Natural killer cell (primary cell): Measurements from ENCODE around the gene SPTLC3. TPM values are rescaled to one million over a fixed set of nuclear protein-coding genes. Genes with fewer than 3 reads are reported as not detected.

Experiments
- ATAC-seq, 3 donors: fragments of 150-1000 bp in 2 of 3; fragments of 200-7000 bp in 1 of 3; cut with Tn5 transposase; 1 replicate in 1 of 3; 2 replicates in 2 of 3; pipeline ENCODE4 v1.10.0; 2021; ENCODE audit warnings: mild to moderate bottlenecking in 2 of 3, moderate library complexity in 2 of 3
- DNase-seq, 2 donors: peaks; one replicate each; pipeline versions ENCODE4 v3.0.0 to v3.0.0-alpha.2; 2013 to 2021; ENCODE audit warnings: mixed read lengths in 1 of 2
- H3K27ac ChIP-seq: one replicate; pipeline ENCODE4 v1.5.1; 2013; ENCODE audit warnings: mild to moderate bottlenecking, low read length
- H3K27me3 ChIP-seq: one replicate; pipeline ENCODE4 v1.6.1; 2013; ENCODE audit warnings: low read length; ENCODE audit not compliant: control insufficient read depth, insufficient read depth
- H3K36me3 ChIP-seq: one replicate; pipeline ENCODE4 v1.6.1; 2013; ENCODE audit warnings: low read length; ENCODE audit not compliant: control insufficient read depth, insufficient read depth
- H3K4me1 ChIP-seq: one replicate; pipeline ENCODE4 v1.6.1; 2013; ENCODE audit warnings: low read length; ENCODE audit not compliant: control insufficient read depth, insufficient read depth
- H3K4me3 ChIP-seq: one replicate; pipeline ENCODE4 v1.5.1; 2013; ENCODE audit warnings: low read length
- H3K9me3 ChIP-seq: one replicate; pipeline ENCODE4 v1.6.1; 2013; ENCODE audit warnings: low read length; ENCODE audit not compliant: control insufficient read depth, insufficient read depth
- H3K27ac Mint-ChIP-seq, 2 donors: one replicate each; pipeline ENCODE4 v1.8.0; 2022; ENCODE audit warnings: mild to moderate bottlenecking in 2 of 2, mixed read lengths in 2 of 2, moderate library complexity in 1 of 2
- H3K27me3 Mint-ChIP-seq, 2 donors: one replicate each; pipeline ENCODE4 v1.8.0; 2022; ENCODE audit warnings: low read depth in 2 of 2, mixed read lengths in 2 of 2
- H3K36me3 Mint-ChIP-seq: one replicate; pipeline ENCODE4 v1.8.0; 2022; ENCODE audit warnings: mixed read lengths
- H3K4me1 Mint-ChIP-seq, 2 donors: one replicate each; pipeline ENCODE4 v1.8.0; 2022; ENCODE audit warnings: mixed read lengths in 2 of 2
- H3K4me3 Mint-ChIP-seq: one replicate; pipeline ENCODE4 v1.8.0; 2022; ENCODE audit warnings: mild to moderate bottlenecking, moderate library complexity, mixed read lengths
- H3K9me3 Mint-ChIP-seq, 2 donors: one replicate each; pipeline ENCODE4 v1.8.0; 2022; ENCODE audit warnings: mixed read lengths in 2 of 2
- WGBS: methylation state at CpG from one replicate; pipeline ENCODE4 v1.1.7; 2013; ENCODE audit warnings: missing lambda C conversion rate; ENCODE audit not compliant: insufficient coverage; 5-methylcytosine and 5-hydroxymethylcytosine counted together
- intact Hi-C: fragments of 100-400 bp; cut with micrococcal nuclease; formaldehyde crosslinking; loops from one replicate; pipeline ENCODE4 v1.14.2; 2022
- total RNA-seq, 4 donors: library from RNA; stranded (reverse); fragments of 120-200 nt in 1 of 4; gene quantifications; one replicate each; pipeline versions ENCODE4 v1.2.3 to v1.2.4, GENCODE V29; 2013 to 2022
- TF ChIP-seq, protein P1 (sequence below): fragments of 200-600 bp; IDR thresholded peaks from one replicate; pipeline ENCODE4 v1.8.0; 2022; ENCODE audit warnings: antibody characterized with exemption

Gene SPTLC3
- total RNA-seq, 3 donors from 2014 or later (not counting 1 experiment from before 2014, with no cell fraction given), result 1.5 to 4.6 (median 1.9) TPM

DNA sequence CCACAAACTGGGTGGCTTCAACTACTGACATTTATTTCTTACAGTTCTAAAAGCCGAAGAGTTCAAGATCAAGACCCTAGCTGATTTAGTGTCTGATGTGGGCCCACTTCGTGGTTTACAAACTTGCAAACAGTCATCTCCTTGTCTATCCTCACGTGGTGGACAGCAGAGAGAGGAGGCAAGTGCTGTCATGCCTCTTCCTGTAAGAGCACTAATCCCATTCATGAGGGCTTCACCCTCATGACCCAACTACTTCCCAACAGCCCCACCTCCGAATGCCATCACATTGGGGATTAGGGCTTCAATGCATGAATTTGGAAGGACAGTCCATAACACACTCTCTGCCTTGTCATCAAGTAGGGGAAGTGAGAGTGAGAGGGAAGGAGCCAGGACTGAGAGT is 196.7 kb downstream of the SPTLC3 start:
- intact Hi-C loops, result no loop called here
- H3K4me3 ChIP-seq, result no peak overlapping the region
- no peak for DNase-seq
- no peak overlapping the region for H3K4me3 Mint-ChIP-seq
- no peaks in the 10 kb centered on the region for H3K9me3 Mint-ChIP-seq
- ATAC-seq, result no peak
- no peaks in the 10 kb centered on the region for H3K9me3 ChIP-seq
- no peaks in the 10 kb centered on the region for H3K27me3 ChIP-seq
- H3K4me1 ChIP-seq, result no peaks in the 10 kb centered on the region
- no peaks in the 10 kb centered on the region for H3K36me3 Mint-ChIP-seq
- H3K27me3 Mint-ChIP-seq, result peaks cover 8 to 10% of the 10 kb centered on the region in 2 donors
- no peaks in the 10 kb centered on the region for H3K36me3 ChIP-seq
- 47% methylated on average over 4 of the region's 4 CpGs for WGBS
- no peak overlapping the region for H3K27ac Mint-ChIP-seq
- H3K4me1 Mint-ChIP-seq, result peaks cover 0 to 4% of the 10 kb centered on the region in 2 donors
- no peak overlapping the region for H3K27ac ChIP-seq
- TF ChIP-seq, protein P1, sequence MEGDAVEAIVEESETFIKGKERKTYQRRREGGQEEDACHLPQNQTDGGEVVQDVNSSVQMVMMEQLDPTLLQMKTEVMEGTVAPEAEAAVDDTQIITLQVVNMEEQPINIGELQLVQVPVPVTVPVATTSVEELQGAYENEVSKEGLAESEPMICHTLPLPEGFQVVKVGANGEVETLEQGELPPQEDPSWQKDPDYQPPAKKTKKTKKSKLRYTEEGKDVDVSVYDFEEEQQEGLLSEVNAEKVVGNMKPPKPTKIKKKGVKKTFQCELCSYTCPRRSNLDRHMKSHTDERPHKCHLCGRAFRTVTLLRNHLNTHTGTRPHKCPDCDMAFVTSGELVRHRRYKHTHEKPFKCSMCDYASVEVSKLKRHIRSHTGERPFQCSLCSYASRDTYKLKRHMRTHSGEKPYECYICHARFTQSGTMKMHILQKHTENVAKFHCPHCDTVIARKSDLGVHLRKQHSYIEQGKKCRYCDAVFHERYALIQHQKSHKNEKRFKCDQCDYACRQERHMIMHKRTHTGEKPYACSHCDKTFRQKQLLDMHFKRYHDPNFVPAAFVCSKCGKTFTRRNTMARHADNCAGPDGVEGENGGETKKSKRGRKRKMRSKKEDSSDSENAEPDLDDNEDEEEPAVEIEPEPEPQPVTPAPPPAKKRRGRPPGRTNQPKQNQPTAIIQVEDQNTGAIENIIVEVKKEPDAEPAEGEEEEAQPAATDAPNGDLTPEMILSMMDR, result no peak

DNA sequence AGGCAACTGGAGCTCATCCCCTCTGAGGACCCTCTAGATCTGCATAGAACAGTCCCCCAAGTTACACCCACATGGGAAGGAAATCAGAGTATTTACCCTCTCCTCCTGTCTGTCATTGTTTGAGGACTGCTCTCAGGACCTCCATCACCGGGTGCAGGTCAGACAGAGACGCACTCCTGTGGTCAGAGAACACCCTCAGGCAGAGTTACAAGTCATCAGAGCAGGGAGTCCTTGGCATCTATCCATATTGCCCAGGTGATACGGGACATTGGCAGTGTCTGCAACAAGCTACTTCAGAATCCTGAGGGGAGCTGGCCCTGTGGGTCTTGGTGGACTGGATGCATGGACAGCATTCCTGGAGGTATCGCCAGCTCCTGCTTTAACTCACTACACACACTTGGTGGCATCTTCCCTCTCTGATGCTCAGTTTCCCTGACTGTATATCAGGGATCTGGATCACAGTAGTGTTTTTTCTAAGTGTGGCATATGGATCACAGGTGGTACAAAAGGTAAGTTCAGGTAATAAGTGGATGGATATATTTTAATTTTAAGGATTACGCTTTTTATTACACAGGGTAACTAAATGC is 197.2 kb downstream of the SPTLC3 start:
- H3K27ac Mint-ChIP-seq, result no peak overlapping the region
- H3K9me3 ChIP-seq, result no peaks in the 10 kb centered on the region
- ATAC-seq, result no peak
- WGBS, result 81% methylated on average over 3 of the region's 5 CpGs
- no peak for DNase-seq
- H3K4me3 ChIP-seq, result no peak overlapping the region
- H3K4me3 Mint-ChIP-seq, result no peak overlapping the region
- H3K36me3 ChIP-seq, result no peaks in the 10 kb centered on the region
- H3K9me3 Mint-ChIP-seq, result no peaks in the 10 kb centered on the region
- TF ChIP-seq, protein P1, result no peak
- H3K27me3 ChIP-seq, result no peaks in the 10 kb centered on the region
- H3K27me3 Mint-ChIP-seq, result peaks cover 6 to 10% of the 10 kb centered on the region in 2 donors
- intact Hi-C loops, result no loop called here
- H3K4me1 ChIP-seq, result no peaks in the 10 kb centered on the region
- peaks cover 0 to 1% of the 10 kb centered on the region in 2 donors for H3K4me1 Mint-ChIP-seq
- no peak overlapping the region for H3K27ac ChIP-seq
- H3K36me3 Mint-ChIP-seq, result no peaks in the 10 kb centered on the region

DNA sequence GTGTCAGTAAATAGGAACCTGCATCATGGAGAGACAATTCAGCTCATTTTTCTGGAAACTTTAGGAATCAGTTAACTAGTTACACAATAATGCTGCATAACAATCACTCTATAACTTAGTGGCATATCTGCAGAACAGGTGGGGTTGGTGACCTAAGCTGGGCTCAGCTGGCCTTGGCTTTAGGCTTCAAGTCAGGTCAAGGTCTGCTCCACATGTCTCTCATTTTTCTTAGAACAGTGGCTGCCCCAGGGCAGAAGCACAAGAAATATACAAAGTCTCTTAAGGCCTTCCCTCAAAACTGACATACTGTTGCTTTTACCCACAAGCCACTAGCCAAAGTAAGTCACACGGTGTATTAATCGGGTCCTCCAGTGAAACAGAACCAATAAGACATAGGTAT is 198.2 kb downstream of the SPTLC3 start:
- Mint-ChIP-seq H3K27me3 (peaks cover 6 to 16% of the 10 kb centered on the region in 2 donors), H3K4me1 (no peaks in the 10 kb centered on the region), H3K36me3 (no peaks in the 10 kb centered on the region), H3K27ac (no peak overlapping the region), H3K9me3 (no peaks in the 10 kb centered on the region), H3K4me3 (no peak overlapping the region)
- Histone ChIP-seq H3K4me1 (no peaks in the 10 kb centered on the region), H3K27ac (no peak overlapping the region), H3K27me3 (no peaks in the 10 kb centered on the region), H3K4me3 (no peak overlapping the region), H3K36me3 (no peaks in the 10 kb centered on the region), H3K9me3 (no peaks in the 10 kb centered on the region)
- ATAC-seq, result no peak
- TF ChIP-seq, protein P1, result no peak
- intact Hi-C loops, result no loop called here
- no peak for DNase-seq
- WGBS, result no CpG with 5 or more reads among the region's 2 CpGs
